ENCODE measurements around the gene LGALS16. TPM values are rescaled to one million over a fixed set of nuclear protein-coding genes. Genes with fewer than 3 reads are reported as not detected.
"Not testable (repeated sequence)": the region's sequence is repeated elsewhere in the genome, so short reads cannot be mapped to it uniquely, and the experiment has no call there.

Gene LGALS16
- total and polyA plus RNA-seq, 2 donors (not counting 1 experiment from before 2014, with no cell fraction given) = not detected

GRCh38 chr19:39672473-39672872, 16.8 kb downstream of the LGALS16 start:
- DNase-seq (no peak), ATAC-seq (ENCODE audit: low read depth) (no peak)
- peaks cover 0 to 12% (median 4%) of the 10 kb centered on the region in 4 experiments for H3K27me3 ChIP-seq (replicated peaks in 1 of 4; ENCODE audit: control extremely low read depth in 1 of 4, control insufficient read depth in 3 of 4, insufficient read depth in 4 of 4, low read length in 3 of 4)
- no peaks in the 10 kb centered on the region for H4K20me1 ChIP-seq (ENCODE audit: control insufficient read depth, insufficient read depth, low read length, poor library complexity, severe bottlenecking)
- no peaks in the 10 kb centered on the region for H3K9me3 ChIP-seq (ENCODE audit: control extremely low read depth in 1 of 3, control insufficient read depth in 2 of 3, insufficient read depth in 1 of 3, low read length in 2 of 3)
- WGBS (ENCODE audit: insufficient coverage) = 38% methylated on average over 1 of the region's 5 CpGs
- H2AFZ ChIP-seq (ENCODE audit: insufficient read depth, low read depth, low read length, poor library complexity, severe bottlenecking) = no peak overlapping the region
- no peaks in the 10 kb centered on the region for H3K9me3 Mint-ChIP-seq (ENCODE audit: insufficient read depth)
- intact Hi-C loops (cut with micrococcal nuclease) = loop anchor here (5.0 kb wide), 2 partner anchors 170 to 460 kb away; no protein-coding TSS in a partner anchor
- no peak overlapping the region for H3K4me3 ChIP-seq (ENCODE audit: control extremely low read depth in 1 of 5, extremely low read depth in 1 of 5, insufficient read depth in 1 of 5, low read depth in 2 of 5, low read length in 4 of 5)
- H3K4me2 ChIP-seq (replicated peaks; ENCODE audit: low read depth, low read length, poor library complexity, severe bottlenecking) = no peak overlapping the region
- peaks cover 30% of the 10 kb centered on the region for H3K27me3 Mint-ChIP-seq
- TF ChIP-seq EZH2 (IDR thresholded peaks at IDR 0.05; ENCODE audit: borderline replicate concordance, insufficient read depth, low read depth, low read length, poor library complexity, severe bottlenecking) (no peak), CTCF (IDR thresholded peaks at IDR 0.05) (no peak)
- H3K79me2 ChIP-seq (ENCODE audit: control insufficient read depth, insufficient read depth, low read length) = no peaks in the 10 kb centered on the region
- no peak overlapping the region for H3K27ac ChIP-seq (ENCODE audit: low read length in 2 of 2)
- peaks cover 0 to 3% of the 10 kb centered on the region in 2 donors for H3K4me1 ChIP-seq (ENCODE audit: control insufficient read depth in 2 of 2, insufficient read depth in 2 of 2, low read length in 2 of 2)
- H3K4me3 Mint-ChIP-seq = no peak overlapping the region
- H3K36me3 ChIP-seq (replicated peaks in 1 of 2; ENCODE audit: control extremely low read depth in 1 of 2, control insufficient read depth in 1 of 2, extremely low read depth in 1 of 2, insufficient read depth in 2 of 2, low read length in 1 of 2) = no peaks in the 10 kb centered on the region
- peaks cover 4% of the 10 kb centered on the region for H3K4me1 Mint-ChIP-seq
- POLR2A ChIA-PET = no interaction called here
- no peak overlapping the region for H3K27ac Mint-ChIP-seq
- H3K9ac ChIP-seq (ENCODE audit: low read length) = no peak overlapping the region
- CTCF ChIA-PET = interaction anchor here (0.5 to 6.7 kb wide), 16 partner anchors 9 to 622 kb away, joined by 3 to 91 read pairs (median 4); partner anchors contain the start of gene RPS16

GRCh38 chr19:39673862-39674261, 18.1 kb downstream of the LGALS16 start:
- H4K20me1 ChIP-seq (ENCODE audit: control insufficient read depth, insufficient read depth, low read length, poor library complexity, severe bottlenecking); H3K27ac ChIP-seq (ENCODE audit: low read length in 2 of 2); H3K4me1 Mint-ChIP-seq; DNase-seq; H2AFZ ChIP-seq (ENCODE audit: insufficient read depth, low read depth, low read length, poor library complexity, severe bottlenecking); H3K4me1 ChIP-seq (ENCODE audit: control insufficient read depth in 2 of 2, insufficient read depth in 2 of 2, low read length in 2 of 2); ATAC-seq (ENCODE audit: low read depth); H3K4me2 ChIP-seq (replicated peaks; ENCODE audit: low read depth, low read length, poor library complexity, severe bottlenecking); H3K9me3 Mint-ChIP-seq (ENCODE audit: insufficient read depth); POLR2A ChIA-PET; H3K9ac ChIP-seq (ENCODE audit: low read length); H3K9me3 ChIP-seq (ENCODE audit: control extremely low read depth in 1 of 3, control insufficient read depth in 2 of 3, insufficient read depth in 1 of 3, low read length in 2 of 3); H3K4me3 ChIP-seq (ENCODE audit: control extremely low read depth in 1 of 5, extremely low read depth in 1 of 5, insufficient read depth in 1 of 5, low read depth in 2 of 5, low read length in 4 of 5); H3K27ac Mint-ChIP-seq; H3K36me3 ChIP-seq (replicated peaks in 1 of 2; ENCODE audit: control extremely low read depth in 1 of 2, control insufficient read depth in 1 of 2, extremely low read depth in 1 of 2, insufficient read depth in 2 of 2, low read length in 1 of 2); H3K4me3 Mint-ChIP-seq; H3K79me2 ChIP-seq (ENCODE audit: control insufficient read depth, insufficient read depth, low read length): not testable (repeated sequence)
- H3K27me3 ChIP-seq (replicated peaks in 1 of 4; ENCODE audit: control extremely low read depth in 1 of 4, control insufficient read depth in 3 of 4, insufficient read depth in 4 of 4, low read length in 3 of 4) = peaks cover 0 to 12% (median 4%) of the 10 kb centered on the region in 4 experiments
- CTCF ChIA-PET = interaction anchor here (0.8 to 6.7 kb wide), 5 partner anchors 121 to 622 kb away, joined by 3 to 91 read pairs (median 3); no protein-coding TSS in a partner anchor
- WGBS (ENCODE audit: insufficient coverage) = 44% methylated on average over 1 of the region's 1 CpG
- H3K27me3 Mint-ChIP-seq = peaks cover 38% of the 10 kb centered on the region
- intact Hi-C loops (cut with micrococcal nuclease) = loop anchor here (5.0 kb wide), 2 partner anchors 168 to 462 kb away; no protein-coding TSS in a partner anchor

Measured in B cell (primary cell).